HCT116 (cell line): ENCODE results near the gene RUNX1. TPM values are rescaled to one million over a fixed set of nuclear protein-coding genes. Genes with fewer than 3 reads are reported as not detected.

Experiments used
- ATAC-seq: fragments of 200-7000 bp; cut with Tn5 transposase; 2 replicates; pipeline ENCODE4 v1.9.1; 2020; ENCODE audit warnings: mild to moderate bottlenecking, moderate library complexity
- BruUV-seq: library from RNA; stranded (reverse); fragments of 400-500 nt; replicated peaks from 2 replicates; lab custom pipeline; 2021; lab: Mats Ljungman, UMichigan
- CTCF ChIA-PET: fragments of 300-600 bp; sonication (Branson Sonifier 250); formaldehyde crosslinking; loops from one replicate; lab custom pipeline; 2021; ENCODE audit warnings: antibody characterized with exemption; lab: Charles Lee
- POLR2A ChIA-PET: fragments of 300-600, 350-600 bp; sonication (Branson Sonifier 250); formaldehyde crosslinking; loops from one replicate; lab custom pipeline; 2021; ENCODE audit warnings: antibody characterized with exemption; lab: Charles Lee
- RAD21 ChIA-PET, 2 experiments: fragments of 300-600 bp; sonication (Branson Sonifier 250); formaldehyde crosslinking; loops; one replicate each; lab custom pipeline; 2023; ENCODE audit warnings: low total read pairs in 2 of 2; ENCODE audit not compliant: uncharacterized antibody in 2 of 2, unreplicated experiment in 2 of 2, low non-redundant PET in 1 of 2; lab: Charles Lee
- DNase-seq: peaks from one replicate; pipeline ENCODE4 v3.0.0-alpha.2; 2010; ENCODE audit warnings: low read depth, low spot score
- H2AFZ ChIP-seq: fragments of 200-600 bp; shearing (Covaris generic), sonication (generic); 2 replicates; pipeline ENCODE4 v1.6.1; 2017; ENCODE audit warnings: low read depth, mixed run types, mixed read lengths, antibody characterized with exemption, low read length; ENCODE audit not compliant: poor library complexity, severe bottlenecking
- H3K27ac ChIP-seq: 2 replicates; pipeline ENCODE4 v1.5.1; 2012; ENCODE audit warnings: low read depth, low read length
- H3K27me3 ChIP-seq: fragments of 200-600 bp; sonication (generic); 2 replicates; pipeline ENCODE4 v1.6.1; 2016; ENCODE audit warnings: mixed run types, low read length, mixed read lengths; ENCODE audit not compliant: insufficient read depth
- H3K36me3 ChIP-seq, 2 experiments: fragments of 200-500 bp in 1 of 2; fragments of 200-600 bp in 1 of 2; sonication (Bioruptor generic) in 1 of 2; sonication (generic) in 1 of 2; 2 replicates each; pipeline versions ENCODE4 v1.5.1 to v1.6.1; 2014 to 2016; ENCODE audit warnings: low read length in 2 of 2, inconsistent platforms in 1 of 2, mixed read lengths in 1 of 2, mixed run types in 1 of 2; ENCODE audit not compliant: insufficient read depth in 2 of 2, control insufficient read depth in 1 of 2
- H3K4me1 ChIP-seq, 2 experiments: fragments of 200-600 bp in 1 of 2; sonication (generic) in 1 of 2; 2 replicates each; pipeline versions ENCODE4 v1.5.1 to v1.6.1; 2012 to 2017; ENCODE audit warnings: low read length in 2 of 2, inconsistent platforms in 1 of 2, mild to moderate bottlenecking in 1 of 2, mixed read lengths in 1 of 2, mixed run types in 1 of 2, moderate library complexity in 1 of 2; ENCODE audit not compliant: insufficient read depth in 2 of 2, control insufficient read depth in 1 of 2
- H3K4me2 ChIP-seq: fragments of 200-600 bp; sonication (generic); 2 replicates; pipeline ENCODE4 v1.6.1; 2017; ENCODE audit warnings: mixed run types, low read length, mixed read lengths
- H3K4me3 ChIP-seq, 2 experiments: fragments of 200-600 bp in 1 of 2; sonication (generic) in 1 of 2; replicated peaks in 1 of 2; 2 replicates each; pipeline ENCODE4 v1.5.1; 2011 to 2016; ENCODE audit warnings: low read length in 2 of 2, control low read depth in 1 of 2, low read depth in 1 of 2, mild to moderate bottlenecking in 1 of 2, mixed read lengths in 1 of 2, mixed run types in 1 of 2
- H3K79me2 ChIP-seq: fragments of 200-600 bp; sonication (generic); 2 replicates; pipeline ENCODE4 v1.6.1; 2017; ENCODE audit warnings: mild to moderate bottlenecking, mixed run types, low read length, moderate library complexity, mixed read lengths; ENCODE audit not compliant: insufficient read depth
- H3K9ac ChIP-seq: fragments of 200-600 bp; sonication (generic); 2 replicates; pipeline ENCODE4 v1.6.1; 2016; ENCODE audit warnings: low read length, mixed read lengths
- H3K9me2 ChIP-seq: fragments of 200-600 bp; sonication (generic), shearing (Covaris generic); 2 replicates; pipeline ENCODE4 v1.6.1; 2017; ENCODE audit warnings: mixed run types, mild to moderate bottlenecking, moderate library complexity; ENCODE audit not compliant: insufficient read depth
- H3K9me3 ChIP-seq, 2 experiments: fragments of 200-500 bp in 1 of 2; fragments of 200-600 bp in 1 of 2; sonication (Bioruptor generic) in 1 of 2; sonication (generic) in 1 of 2; 2 replicates each; pipeline ENCODE4 v1.6.1; 2014 to 2017; ENCODE audit warnings: low read length in 2 of 2, mixed read lengths in 2 of 2, inconsistent platforms in 1 of 2, low read depth in 1 of 2, mild to moderate bottlenecking in 1 of 2, mixed run types in 1 of 2, moderate library complexity in 1 of 2; ENCODE audit not compliant: control insufficient read depth in 1 of 2, insufficient read depth in 1 of 2
- H4K20me1 ChIP-seq: fragments of 200-600 bp; sonication (generic), shearing (Covaris generic); 2 replicates; pipeline ENCODE4 v1.6.1; 2017; ENCODE audit warnings: mixed run types, mild to moderate bottlenecking, moderate library complexity; ENCODE audit not compliant: insufficient read depth
- CBX3 ChIP-seq: IDR thresholded peaks from 2 replicates; pipeline ENCODE4 v1.6.1; 2012; ENCODE audit warnings: low read depth
- EGR1 ChIP-seq: IDR thresholded peaks from 2 replicates; pipeline ENCODE4 v1.6.1; 2012; ENCODE audit warnings: low read depth
- EZH2phosphoT487 ChIP-seq: fragments of 200-600 bp; IDR thresholded peaks from 2 replicates; pipeline ENCODE4 v1.6.1; 2018; ENCODE audit warnings: antibody characterized with exemption, borderline replicate concordance
- FOSL1 ChIP-seq: IDR thresholded peaks from 2 replicates; pipeline ENCODE4 v1.6.1; 2012; ENCODE audit warnings: low read depth
- MAX ChIP-seq: IDR thresholded peaks from 2 replicates; pipeline ENCODE4 v1.6.1; 2012
- POLR2AphosphoS5 ChIP-seq: IDR thresholded peaks from 2 replicates; pipeline ENCODE4 v1.6.1; 2011; ENCODE audit warnings: mild to moderate bottlenecking, low read depth, low read length, moderate library complexity
- RAD21 ChIP-seq: IDR thresholded peaks from 2 replicates; pipeline ENCODE4 v1.6.1; 2012; ENCODE audit warnings: low read depth, mild to moderate bottlenecking
- SIN3A ChIP-seq: IDR thresholded peaks from 2 replicates; pipeline ENCODE4 v1.6.1; 2012; ENCODE audit warnings: low read depth
- TCF7L2 ChIP-seq: IDR thresholded peaks from 2 replicates; pipeline ENCODE4 v1.7.0; 2011; ENCODE audit warnings: borderline replicate concordance, inconsistent platforms; ENCODE audit not compliant: insufficient read depth, insufficient read length; ENCODE audit errors: extremely low read depth
- YY1 ChIP-seq: IDR thresholded peaks from 2 replicates; pipeline ENCODE4 v1.6.1; 2011; ENCODE audit warnings: low read length, low read depth, moderate library complexity, mild to moderate bottlenecking; ENCODE audit not compliant: insufficient replicate concordance; ENCODE audit errors: extremely low read depth
- ZBTB33 ChIP-seq: IDR thresholded peaks from 2 replicates; pipeline ENCODE4 v1.6.1; 2011; ENCODE audit warnings: mild to moderate bottlenecking, low read length, moderate library complexity; ENCODE audit not compliant: insufficient replicate concordance; ENCODE audit errors: extremely low read depth
- ZNF274 ChIP-seq: fragments of 200-500 bp; sonication (Bioruptor generic); IDR thresholded peaks from 2 replicates; pipeline ENCODE4 v1.6.1; 2014; ENCODE audit warnings: mild to moderate bottlenecking, low read depth, low read length, inconsistent platforms
- intact Hi-C: fragments of 100-400 bp; cut with micrococcal nuclease; formaldehyde crosslinking; loops from 2 replicates; pipeline ENCODE4 v1.10.0; 2022
- total RNA-seq: library from RNA; stranded (reverse); gene quantifications from one replicate; pipeline ENCODE4 v1.2.1, GENCODE V29; 2021; ENCODE audit not compliant: unreplicated experiment
- TF ChIP-seq, protein P1 (sequence below): IDR thresholded peaks from 2 replicates; pipeline ENCODE4 v1.6.1; 2012

The RUNX1 gene
- total RNA-seq, 1 experiment from 2014 or later, result 33.5 TPM

DNA sequence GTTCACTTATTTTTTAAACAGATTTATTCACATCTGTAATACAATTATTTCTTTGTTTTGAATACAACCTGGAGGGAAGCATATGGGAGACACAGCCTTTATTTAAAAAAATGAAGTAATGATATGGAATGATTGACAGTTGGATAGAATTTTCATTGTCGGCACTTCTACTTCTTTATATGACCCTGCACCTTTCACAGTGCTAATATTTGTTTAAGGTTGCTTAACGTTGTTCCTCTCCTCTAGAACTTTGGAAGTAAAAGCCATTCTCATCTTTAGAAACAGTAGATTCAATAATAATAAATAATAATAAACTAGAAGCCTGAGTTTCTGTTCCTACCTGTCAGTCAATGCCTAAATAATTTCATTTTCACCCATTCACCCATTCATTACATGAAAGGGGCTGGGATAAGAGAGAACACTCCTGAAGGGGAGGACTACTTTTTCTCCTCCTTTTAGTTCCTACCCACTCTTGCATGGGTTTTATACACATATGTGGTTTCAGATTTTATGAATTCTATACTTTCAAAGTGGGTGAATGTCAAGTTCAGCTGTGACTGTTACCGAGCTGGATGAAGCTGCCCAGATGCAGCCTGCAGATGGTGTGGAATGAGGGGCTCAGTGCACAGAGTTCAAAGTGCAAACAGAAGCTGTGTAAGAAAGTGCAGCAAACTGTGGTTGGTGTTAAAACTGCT is 9.4 kb downstream of the RUNX1 start:
- no peak for ATAC-seq
- H3K4me1 ChIP-seq, result no peaks in the 10 kb centered on the region
- CTCF ChIA-PET, result no interaction called here
- RAD21 ChIA-PET, result no interaction called here
- intact Hi-C loops, result no loop called here
- TF ChIP-seq ZNF274, result no peak
- no peak for TF ChIP-seq TCF7L2
- no peak for TF ChIP-seq CBX3
- TF ChIP-seq SIN3A, result no peak
- TF ChIP-seq ZBTB33, result no peak
- TF ChIP-seq POLR2AphosphoS5, result no peak
- TF ChIP-seq EGR1, result no peak
- no peak for TF ChIP-seq YY1
- no peak for TF ChIP-seq MAX
- no peak for TF ChIP-seq EZH2phosphoT487
- TF ChIP-seq, protein P1, sequence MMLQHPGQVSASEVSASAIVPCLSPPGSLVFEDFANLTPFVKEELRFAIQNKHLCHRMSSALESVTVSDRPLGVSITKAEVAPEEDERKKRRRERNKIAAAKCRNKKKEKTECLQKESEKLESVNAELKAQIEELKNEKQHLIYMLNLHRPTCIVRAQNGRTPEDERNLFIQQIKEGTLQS, result no peak
- TF ChIP-seq FOSL1, result no peak
- no peak for TF ChIP-seq RAD21
- TF ChIP-seq, all 23 proteins: peak for 0
- no peak overlapping the region for H3K4me2 ChIP-seq
- no TSS peak for BruUV-seq
- H3K9me2 ChIP-seq, result no peaks in the 10 kb centered on the region
- H3K9ac ChIP-seq, result no peak overlapping the region
- H3K9me3 ChIP-seq, result no peaks in the 10 kb centered on the region
- no peak overlapping the region for H3K4me3 ChIP-seq
- no peak overlapping the region for H3K27ac ChIP-seq
- H2AFZ ChIP-seq, result no peak overlapping the region
- H3K27me3 ChIP-seq, result no peaks in the 10 kb centered on the region
- H4K20me1 ChIP-seq, result no peaks in the 10 kb centered on the region
- no peaks in the 10 kb centered on the region for H3K79me2 ChIP-seq
- no peak for DNase-seq
- POLR2A ChIA-PET, result no interaction called here
- no peaks in the 10 kb centered on the region for H3K36me3 ChIP-seq
